PC-3 (cell line): Measurements from ENCODE around the gene PLA2G3.

ENCODE experiments used
- EZH2 ChIP-seq: fragments of 300-600 bp; sonication (generic); IDR thresholded peaks from one replicate; pipeline ENCODE4 v1.6.1; 2017; ENCODE audit warnings: antibody characterized with exemption, mild to moderate bottlenecking, low read length; ENCODE audit not compliant: unreplicated experiment
- TF ChIP-seq, protein P1 (sequence below): fragments of 300-600 bp; sonication (generic); conservative IDR thresholded peaks from 2 replicates; pipeline ENCODE4 v1.5.1; 2017; ENCODE audit warnings: antibody characterized with exemption, low read depth, mild to moderate bottlenecking, low read length

DNA sequence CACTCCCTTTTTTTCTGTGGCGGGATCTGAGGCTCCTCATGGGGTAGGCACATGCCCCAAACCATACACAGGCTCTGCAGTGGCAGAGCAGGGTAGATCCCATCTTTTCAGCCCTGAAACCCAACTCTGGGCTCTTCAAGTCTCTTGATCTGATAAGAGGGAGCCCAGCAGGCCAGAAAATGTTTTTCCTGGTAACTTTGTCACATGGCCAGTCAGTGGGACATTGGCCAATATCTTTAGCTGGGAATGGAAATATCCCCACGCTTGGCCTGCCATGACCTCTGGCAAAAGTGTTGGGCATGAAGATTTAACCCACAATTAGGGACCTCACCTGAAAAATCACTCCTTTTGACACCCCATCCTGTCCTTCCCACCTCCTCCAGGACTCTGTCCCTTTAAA lies 9.4 kb downstream of the PLA2G3 start:
- TF ChIP-seq, protein P1, sequence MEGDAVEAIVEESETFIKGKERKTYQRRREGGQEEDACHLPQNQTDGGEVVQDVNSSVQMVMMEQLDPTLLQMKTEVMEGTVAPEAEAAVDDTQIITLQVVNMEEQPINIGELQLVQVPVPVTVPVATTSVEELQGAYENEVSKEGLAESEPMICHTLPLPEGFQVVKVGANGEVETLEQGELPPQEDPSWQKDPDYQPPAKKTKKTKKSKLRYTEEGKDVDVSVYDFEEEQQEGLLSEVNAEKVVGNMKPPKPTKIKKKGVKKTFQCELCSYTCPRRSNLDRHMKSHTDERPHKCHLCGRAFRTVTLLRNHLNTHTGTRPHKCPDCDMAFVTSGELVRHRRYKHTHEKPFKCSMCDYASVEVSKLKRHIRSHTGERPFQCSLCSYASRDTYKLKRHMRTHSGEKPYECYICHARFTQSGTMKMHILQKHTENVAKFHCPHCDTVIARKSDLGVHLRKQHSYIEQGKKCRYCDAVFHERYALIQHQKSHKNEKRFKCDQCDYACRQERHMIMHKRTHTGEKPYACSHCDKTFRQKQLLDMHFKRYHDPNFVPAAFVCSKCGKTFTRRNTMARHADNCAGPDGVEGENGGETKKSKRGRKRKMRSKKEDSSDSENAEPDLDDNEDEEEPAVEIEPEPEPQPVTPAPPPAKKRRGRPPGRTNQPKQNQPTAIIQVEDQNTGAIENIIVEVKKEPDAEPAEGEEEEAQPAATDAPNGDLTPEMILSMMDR = no peak
- no peak for TF ChIP-seq EZH2
